Activated T-cell treated with anti-CD3 and anti-CD28 coated beads, Interleukin-2, amount 50 U/mL, for 24 hours (primary cell): ENCODE results near the gene ADAMTS6.
A peak's percentile ranks its signal among the peaks of the same experiment; 100 is the strongest.

ENCODE experiments used
- DNase-seq: peaks from one replicate; pipeline ENCODE4 v3.0.0-alpha.2; 2020
- H3K27ac Mint-ChIP-seq: 2 replicates; pipeline ENCODE4 v1.8.0; 2020; ENCODE audit warnings: mild to moderate bottlenecking, mixed read lengths
- H3K27me3 Mint-ChIP-seq: 2 replicates; pipeline ENCODE4 v1.8.0; 2020; ENCODE audit warnings: mixed read lengths
- H3K36me3 Mint-ChIP-seq: 2 replicates; pipeline ENCODE4 v1.8.0; 2020; ENCODE audit warnings: low read depth, mixed read lengths
- H3K4me1 Mint-ChIP-seq: 2 replicates; pipeline ENCODE4 v1.8.0; 2020; ENCODE audit warnings: low read depth, mixed read lengths
- H3K4me3 Mint-ChIP-seq: 2 replicates; pipeline ENCODE4 v1.8.0; 2020; ENCODE audit warnings: mild to moderate bottlenecking, moderate library complexity, mixed read lengths
- H3K9me3 Mint-ChIP-seq: 2 replicates; pipeline ENCODE4 v1.8.0; 2020; ENCODE audit warnings: mixed read lengths

ADAMTS6 gene

DNA sequence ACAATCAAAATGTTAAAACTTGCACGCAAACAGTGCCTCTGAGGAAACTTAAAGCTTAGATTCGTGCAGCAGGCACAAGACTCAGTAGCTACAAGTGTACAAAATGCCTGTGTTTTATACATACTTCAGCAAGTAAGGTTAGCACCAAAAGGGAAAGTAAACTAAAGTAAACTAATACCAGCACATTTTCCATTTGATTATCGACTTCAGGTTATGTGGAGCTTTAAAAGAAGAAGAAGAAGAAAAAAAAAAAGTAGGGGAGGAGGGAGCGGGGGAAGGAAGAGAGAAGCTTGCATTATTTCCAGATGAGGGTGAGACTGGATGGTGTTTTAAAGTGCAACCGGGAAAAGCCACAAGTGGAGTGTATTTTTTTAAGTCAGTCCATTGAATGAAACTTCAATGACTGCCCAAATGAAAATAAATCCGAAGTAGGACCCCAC is 596 bp upstream of the ADAMTS6 start:
- Mint-ChIP-seq H3K27ac (peak overlapping the region; percentile 93), H3K4me3 (no peak overlapping the region), H3K27me3 (no peaks in the 10 kb centered on the region), H3K36me3 (peaks cover 4% of the 10 kb centered on the region), H3K4me1 (peaks cover 19% of the 10 kb centered on the region), H3K9me3 (no peaks in the 10 kb centered on the region)
- no peak for DNase-seq

DNA sequence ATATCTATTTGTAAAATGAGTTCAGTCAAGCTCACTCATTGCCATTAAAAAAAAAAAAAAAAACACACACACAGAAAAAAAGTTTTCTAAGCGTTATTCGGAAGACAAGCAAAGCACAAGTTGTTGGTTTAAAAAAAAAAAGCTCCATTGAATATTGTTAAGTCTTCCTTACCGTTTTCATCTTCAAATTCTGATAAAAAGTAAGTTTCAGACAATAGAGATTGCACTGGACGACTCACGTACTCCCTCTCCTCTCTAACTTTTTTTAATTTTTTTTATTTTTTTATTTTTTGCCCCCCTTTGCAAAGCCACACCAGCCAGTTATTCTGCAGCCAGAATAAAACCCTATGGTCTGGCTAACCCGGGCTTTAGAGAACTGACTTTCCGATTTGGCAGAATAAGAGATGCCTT is 544 bp downstream of the ADAMTS6 start:
- no peak for DNase-seq

DNA sequence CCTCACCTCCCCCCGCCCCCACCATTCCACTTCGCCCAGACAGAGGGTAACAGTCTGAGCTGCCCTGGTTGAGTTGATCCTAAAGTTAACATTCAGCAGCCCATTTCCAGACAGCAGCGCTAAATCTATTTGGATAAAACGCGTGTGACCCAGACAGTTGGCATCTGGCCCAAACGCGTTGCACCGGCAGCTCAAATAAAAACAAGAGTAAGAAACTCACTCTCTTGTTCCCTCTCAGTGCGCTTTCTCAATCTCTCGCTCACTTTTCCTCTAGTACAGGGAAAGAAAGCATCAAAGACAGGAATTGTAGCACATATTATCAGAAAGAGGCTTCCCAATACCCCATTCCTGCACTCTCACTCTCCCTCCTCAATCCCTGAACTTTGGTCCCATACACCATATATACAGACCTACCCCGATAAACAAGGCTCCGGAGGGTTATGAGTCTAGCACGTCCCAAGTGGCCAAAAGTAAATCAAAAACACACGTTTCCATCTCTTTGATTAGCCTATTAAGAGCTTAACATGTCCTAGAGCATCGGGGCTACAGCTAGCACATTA is 1.3 kb downstream of the ADAMTS6 start:
- H3K27ac Mint-ChIP-seq, result no peak overlapping the region
- no peaks in the 10 kb centered on the region for H3K9me3 Mint-ChIP-seq
- DNase-seq, result peak; percentile 44
- peaks cover 24% of the 10 kb centered on the region for H3K4me1 Mint-ChIP-seq
- H3K4me3 Mint-ChIP-seq, result no peak overlapping the region
- no peaks in the 10 kb centered on the region for H3K27me3 Mint-ChIP-seq
- H3K36me3 Mint-ChIP-seq, result peaks cover 4% of the 10 kb centered on the region

More for the DNA sequence above, 544 bp downstream of the ADAMTS6 start:
- Mint-ChIP-seq H3K4me3 (no peak overlapping the region), H3K27me3 (no peaks in the 10 kb centered on the region), H3K36me3 (peaks cover 4% of the 10 kb centered on the region), H3K27ac (peak overlapping the region; percentile 93), H3K4me1 (peaks cover 20% of the 10 kb centered on the region), H3K9me3 (no peaks in the 10 kb centered on the region)

DNA sequence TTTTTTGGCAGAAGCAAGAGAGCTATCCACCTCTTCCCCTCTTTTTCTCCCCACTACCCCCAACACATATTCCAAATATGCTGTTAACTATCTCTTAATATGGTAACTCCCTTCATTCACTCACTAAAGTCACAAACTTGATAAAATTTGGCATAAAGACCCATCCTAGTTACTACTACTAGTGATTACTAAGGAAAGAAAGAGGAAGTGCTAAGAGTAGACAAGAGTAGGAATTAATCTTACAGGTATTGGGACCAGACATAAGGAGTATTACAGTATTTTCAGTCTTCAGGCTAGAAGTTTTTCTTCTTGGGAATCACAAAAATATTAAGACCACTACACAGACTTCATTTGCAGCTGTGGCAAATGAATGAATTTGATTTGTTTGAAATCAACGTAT is 2.2 kb downstream of the ADAMTS6 start:
- H3K36me3 Mint-ChIP-seq, result peaks cover 4% of the 10 kb centered on the region
- H3K9me3 Mint-ChIP-seq, result no peaks in the 10 kb centered on the region
- no peaks in the 10 kb centered on the region for H3K27me3 Mint-ChIP-seq
- DNase-seq, result no peak
- H3K4me3 Mint-ChIP-seq, result no peak overlapping the region
- peaks cover 24% of the 10 kb centered on the region for H3K4me1 Mint-ChIP-seq
- no peak overlapping the region for H3K27ac Mint-ChIP-seq

DNA sequence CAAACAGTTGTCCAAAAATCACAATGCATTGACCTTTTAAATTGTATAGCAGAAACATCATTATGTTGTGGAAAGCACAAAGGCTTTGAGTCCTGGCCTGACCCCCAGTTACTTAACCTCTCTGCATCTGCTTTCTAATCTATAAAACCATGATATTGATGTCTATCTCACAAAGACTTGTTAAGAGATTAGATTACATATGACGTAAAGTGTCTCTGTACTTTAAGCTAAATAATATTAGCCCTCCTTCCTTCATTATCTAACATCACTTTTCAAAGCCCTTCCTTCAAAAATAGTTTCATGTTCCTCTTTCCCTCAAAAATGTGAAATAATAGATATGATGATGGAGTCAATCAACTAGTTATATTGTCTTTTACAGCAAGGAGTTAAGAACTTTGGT is 3.4 kb downstream of the ADAMTS6 start:
- Mint-ChIP-seq H3K9me3 (no peaks in the 10 kb centered on the region), H3K27me3 (no peaks in the 10 kb centered on the region), H3K4me1 (peaks cover 22% of the 10 kb centered on the region), H3K4me3 (no peak overlapping the region), H3K27ac (no peak overlapping the region), H3K36me3 (peaks cover 4% of the 10 kb centered on the region)
- DNase-seq, result no peak

DNA sequence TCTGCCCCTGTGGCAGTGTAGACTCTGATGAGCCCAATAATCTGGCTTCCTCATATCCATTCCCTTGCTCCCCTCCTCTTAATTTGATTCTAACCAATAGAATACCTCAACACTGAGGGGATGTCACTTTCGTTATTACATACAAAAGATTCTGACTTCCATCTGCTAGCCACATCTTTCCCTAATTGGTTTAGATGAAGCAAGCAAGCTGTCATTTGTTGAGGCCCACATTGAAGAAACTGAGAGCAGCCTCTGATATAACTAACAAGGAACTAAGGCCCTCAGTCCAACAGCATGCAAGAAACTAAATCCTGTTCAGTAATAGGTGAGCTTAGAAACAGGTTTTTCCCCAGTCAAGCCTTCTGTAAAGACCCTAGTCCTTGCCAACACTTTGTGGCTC is 5.8 kb downstream of the ADAMTS6 start:
- Mint-ChIP-seq H3K9me3 (no peaks in the 10 kb centered on the region), H3K4me1 (peaks cover 5% of the 10 kb centered on the region), H3K27ac (no peak overlapping the region), H3K36me3 (no peaks in the 10 kb centered on the region), H3K4me3 (no peak overlapping the region), H3K27me3 (no peaks in the 10 kb centered on the region)
- DNase-seq, result no peak

DNA sequence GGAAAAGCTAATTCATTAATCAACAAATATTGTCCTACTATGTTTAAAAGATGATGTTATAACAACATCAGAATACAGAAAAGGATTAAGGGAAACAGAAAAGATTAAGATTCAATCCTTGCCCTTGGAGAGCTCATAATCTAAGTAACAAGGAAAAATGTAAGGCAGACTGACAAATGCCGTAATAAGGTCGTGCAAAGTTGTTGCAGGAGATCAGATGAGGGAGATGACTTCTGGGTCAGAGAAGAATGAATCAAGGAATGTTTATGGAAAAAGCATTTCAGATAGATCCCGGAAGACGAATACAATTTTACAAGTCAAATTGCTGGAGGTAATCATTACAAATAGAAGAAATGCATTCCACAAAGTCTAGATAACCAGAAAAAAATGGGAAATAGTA is 6.4 kb downstream of the ADAMTS6 start:
- Mint-ChIP-seq H3K36me3 (no peaks in the 10 kb centered on the region), H3K9me3 (no peaks in the 10 kb centered on the region), H3K27ac (no peak overlapping the region), H3K27me3 (no peaks in the 10 kb centered on the region), H3K4me3 (no peak overlapping the region), H3K4me1 (peaks cover 5% of the 10 kb centered on the region)
- no peak for DNase-seq

DNA sequence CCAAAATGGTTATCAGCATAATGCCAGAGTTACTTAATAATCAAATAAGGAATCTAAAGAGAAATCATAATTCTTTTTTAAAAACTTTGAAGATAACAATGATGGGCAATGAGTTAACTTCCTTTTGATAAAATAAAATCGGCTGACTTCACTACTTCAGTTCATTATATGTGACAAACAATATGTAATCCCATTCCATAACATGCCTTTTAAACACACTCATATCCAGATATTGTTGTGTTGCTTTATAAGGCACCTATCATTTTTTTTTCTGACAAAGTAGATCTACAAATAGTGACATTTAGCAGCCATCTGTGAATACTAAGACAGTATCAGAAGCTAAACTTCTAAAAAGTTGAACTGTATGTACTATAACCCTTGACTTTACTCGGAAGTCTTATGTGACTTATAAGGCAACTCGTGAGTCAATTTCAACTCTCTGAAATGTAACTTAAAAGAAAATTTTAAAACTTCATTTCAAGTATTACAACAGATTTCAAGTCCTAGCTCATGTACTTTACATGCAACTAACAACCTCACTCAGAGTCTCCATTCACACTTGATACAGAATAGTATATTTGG is 7.5 kb downstream of the ADAMTS6 start:
- H3K4me3 Mint-ChIP-seq, result no peak overlapping the region
- H3K36me3 Mint-ChIP-seq, result no peaks in the 10 kb centered on the region
- H3K27me3 Mint-ChIP-seq, result no peaks in the 10 kb centered on the region
- H3K4me1 Mint-ChIP-seq, result peaks cover 5% of the 10 kb centered on the region
- H3K27ac Mint-ChIP-seq, result no peak overlapping the region
- no peaks in the 10 kb centered on the region for H3K9me3 Mint-ChIP-seq
- DNase-seq, result no peak

DNA sequence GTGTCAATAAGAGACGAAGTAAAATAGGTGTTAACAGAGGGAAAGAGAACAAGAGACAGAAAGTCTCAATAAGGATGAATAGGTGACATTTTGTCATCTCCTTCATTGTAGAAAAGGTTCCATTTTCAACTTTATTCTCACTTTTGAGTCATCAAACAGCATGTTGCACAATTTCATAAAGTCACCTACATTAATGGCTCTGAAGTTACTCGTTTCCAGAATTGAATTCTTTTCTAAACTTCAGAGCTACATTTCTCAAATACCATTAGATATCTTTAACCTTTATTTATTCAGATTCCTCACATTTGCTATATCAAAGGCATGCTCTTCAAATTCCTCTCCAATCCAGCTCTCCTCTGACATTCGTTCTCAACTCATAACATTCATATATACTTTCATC is 13.1 kb downstream of the ADAMTS6 start:
- no peaks in the 10 kb centered on the region for H3K36me3 Mint-ChIP-seq
- H3K27me3 Mint-ChIP-seq, result no peaks in the 10 kb centered on the region
- H3K4me1 Mint-ChIP-seq, result peaks cover 5% of the 10 kb centered on the region
- no peak for DNase-seq
- H3K27ac Mint-ChIP-seq, result no peak overlapping the region
- no peak overlapping the region for H3K4me3 Mint-ChIP-seq
- H3K9me3 Mint-ChIP-seq, result no peaks in the 10 kb centered on the region

DNA sequence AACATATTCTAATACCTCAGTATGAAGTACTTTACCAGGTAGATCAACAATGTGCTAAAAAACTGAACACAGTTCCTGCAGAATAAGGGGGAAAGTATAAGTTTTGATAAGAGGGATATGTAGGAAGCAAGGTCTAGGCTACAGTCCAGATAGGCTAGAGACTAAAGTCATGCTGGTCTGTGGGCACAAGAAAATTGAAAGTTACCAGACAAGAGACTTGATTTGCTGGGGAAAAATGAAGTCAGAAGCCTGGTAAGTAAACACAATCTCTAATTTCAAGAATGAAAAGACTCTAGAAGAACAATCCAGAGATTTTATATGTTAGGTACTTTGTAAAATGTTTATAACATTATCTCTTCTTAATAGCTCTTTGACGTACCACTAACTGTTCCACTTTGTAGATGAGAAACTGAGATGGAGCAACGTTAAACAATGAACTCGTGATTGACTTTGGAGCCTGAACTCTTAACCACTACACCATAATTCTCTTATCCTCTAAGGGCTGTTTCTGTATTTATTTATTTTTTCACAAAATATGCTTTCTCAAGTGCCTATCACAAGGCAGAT is 19.5 kb downstream of the ADAMTS6 start:
- no peaks in the 10 kb centered on the region for H3K9me3 Mint-ChIP-seq
- DNase-seq, result no peak
- H3K27me3 Mint-ChIP-seq, result no peaks in the 10 kb centered on the region
- H3K4me3 Mint-ChIP-seq, result no peak overlapping the region
- H3K4me1 Mint-ChIP-seq, result no peaks in the 10 kb centered on the region
- peaks cover 3% of the 10 kb centered on the region for H3K36me3 Mint-ChIP-seq
- H3K27ac Mint-ChIP-seq, result no peak overlapping the region

DNA sequence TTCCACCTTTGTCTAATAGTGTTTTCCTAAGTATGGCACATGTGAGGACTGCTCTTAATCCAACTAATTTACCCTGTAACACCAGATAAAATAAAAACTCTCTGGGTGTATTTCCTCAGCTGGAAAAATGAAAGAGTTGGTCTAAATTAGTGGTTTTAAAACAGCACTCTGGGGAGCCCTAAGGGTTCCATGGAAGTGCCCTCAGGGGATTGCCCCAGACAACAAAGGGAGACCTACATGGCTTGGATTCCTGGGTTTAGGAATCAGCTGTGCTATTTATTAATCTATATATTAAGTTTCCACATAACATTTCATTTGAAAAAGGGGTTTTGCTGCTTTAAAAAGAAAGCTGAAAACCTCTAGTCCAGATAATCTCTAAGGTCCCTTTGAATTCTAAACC is 20.2 kb downstream of the ADAMTS6 start:
- Mint-ChIP-seq H3K27me3 (no peaks in the 10 kb centered on the region), H3K36me3 (peaks cover 3% of the 10 kb centered on the region), H3K9me3 (no peaks in the 10 kb centered on the region), H3K4me3 (no peak overlapping the region), H3K4me1 (no peaks in the 10 kb centered on the region), H3K27ac (no peak overlapping the region)
- DNase-seq, result no peak

DNA sequence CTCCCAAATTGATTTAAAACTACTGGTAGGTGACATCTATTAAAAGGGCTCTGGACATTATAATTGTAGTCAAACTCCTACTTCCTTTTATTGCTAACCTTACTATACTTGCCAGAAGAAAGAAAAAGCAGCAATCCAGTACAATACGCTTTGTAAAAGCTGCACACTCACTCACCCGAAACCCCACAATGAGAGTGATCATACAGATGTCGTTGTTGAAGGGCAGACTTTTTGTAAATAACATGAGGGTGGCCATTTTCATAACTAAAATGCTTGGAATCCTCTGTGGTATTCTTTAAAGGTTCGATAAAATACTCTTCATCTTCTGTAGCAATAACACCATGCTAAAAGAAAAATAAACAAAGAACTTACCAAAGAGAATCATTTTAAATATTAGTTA is 21.7 kb downstream of the ADAMTS6 start:
- Mint-ChIP-seq H3K4me3 (no peak overlapping the region), H3K9me3 (no peaks in the 10 kb centered on the region), H3K27ac (no peak overlapping the region), H3K36me3 (peaks cover 3% of the 10 kb centered on the region), H3K27me3 (no peaks in the 10 kb centered on the region), H3K4me1 (no peaks in the 10 kb centered on the region)
- DNase-seq, result no peak

DNA sequence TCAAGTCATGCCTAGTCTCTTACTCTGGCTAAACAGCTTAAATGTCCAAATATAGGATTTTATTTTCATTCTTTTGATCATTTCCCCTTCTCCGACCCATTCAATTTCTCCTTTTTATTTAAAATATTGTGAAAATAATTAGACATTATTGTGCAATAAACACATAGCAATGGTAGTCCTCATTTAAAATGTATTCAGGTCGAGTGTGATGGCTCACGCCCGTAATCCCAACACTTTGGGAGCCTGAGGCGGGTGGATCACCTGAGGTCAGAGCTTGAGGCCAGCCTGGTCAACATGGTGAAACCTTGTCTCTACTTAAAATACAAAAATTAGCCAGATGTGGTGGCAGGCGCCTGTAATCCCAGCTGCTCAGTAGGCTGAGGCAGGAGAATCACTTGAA is 26.7 kb downstream of the ADAMTS6 start:
- H3K4me3 Mint-ChIP-seq, result no peak overlapping the region
- no peaks in the 10 kb centered on the region for H3K9me3 Mint-ChIP-seq
- DNase-seq, result no peak
- H3K4me1 Mint-ChIP-seq, result no peaks in the 10 kb centered on the region
- H3K36me3 Mint-ChIP-seq, result peaks cover 8% of the 10 kb centered on the region
- H3K27me3 Mint-ChIP-seq, result no peaks in the 10 kb centered on the region
- no peak overlapping the region for H3K27ac Mint-ChIP-seq

DNA sequence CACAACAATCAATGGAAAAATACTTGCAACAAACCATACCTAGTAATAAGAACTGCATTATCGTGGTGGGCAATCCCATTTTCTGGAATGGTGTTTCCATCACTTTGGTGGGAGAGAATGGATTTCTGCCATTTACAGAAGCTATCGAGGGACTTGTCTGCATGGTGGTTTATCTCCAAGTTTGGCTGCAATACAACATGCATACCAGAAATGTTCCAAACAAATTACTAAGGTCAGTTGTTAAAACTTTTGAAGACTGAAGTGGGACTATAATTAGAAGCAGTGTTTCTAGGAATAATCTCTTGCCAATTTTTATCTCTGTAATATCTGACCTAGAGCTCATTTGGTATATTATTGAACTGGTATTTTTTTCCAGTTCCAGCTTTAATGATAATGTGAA is 30.3 kb downstream of the ADAMTS6 start:
- no peaks in the 10 kb centered on the region for H3K9me3 Mint-ChIP-seq
- no peak overlapping the region for H3K27ac Mint-ChIP-seq
- H3K36me3 Mint-ChIP-seq, result peaks cover 5% of the 10 kb centered on the region
- no peaks in the 10 kb centered on the region for H3K27me3 Mint-ChIP-seq
- H3K4me3 Mint-ChIP-seq, result no peak overlapping the region
- DNase-seq, result no peak
- H3K4me1 Mint-ChIP-seq, result no peaks in the 10 kb centered on the region

DNA sequence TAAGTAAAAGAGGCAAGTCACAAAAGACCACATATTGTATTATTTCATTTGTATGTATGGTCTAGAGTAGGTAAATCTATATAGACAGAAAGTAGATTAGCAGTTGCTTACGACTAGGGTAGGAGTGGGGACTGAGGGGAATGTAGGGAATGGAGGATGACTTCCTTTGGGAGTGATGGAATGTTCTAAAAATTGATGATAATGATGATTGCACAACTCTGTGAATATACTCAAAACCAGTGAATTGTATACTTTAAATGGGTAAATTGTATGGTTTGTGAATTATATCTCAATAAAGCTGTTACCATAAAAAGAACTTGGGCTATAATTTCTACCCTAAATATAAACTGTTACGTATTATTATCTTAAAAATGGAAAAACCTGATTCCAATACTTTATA is 35.0 kb downstream of the ADAMTS6 start:
- Mint-ChIP-seq H3K27me3 (no peaks in the 10 kb centered on the region), H3K9me3 (no peaks in the 10 kb centered on the region), H3K4me1 (no peaks in the 10 kb centered on the region), H3K4me3 (no peak overlapping the region), H3K27ac (no peak overlapping the region), H3K36me3 (no peaks in the 10 kb centered on the region)
- no peak for DNase-seq
